Measurements from ENCODE around the gene TMEM94.
"Not testable (repeated sequence)": the region's sequence is repeated elsewhere in the genome, so short reads cannot be mapped to it uniquely, and the experiment has no call there.

Gene TMEM94

GRCh38 chr17:75511270-75511609, 54.8 kb downstream of the TMEM94 start:
- DNase-seq (ENCODE audit: low read depth in 2 of 2) = no peak

GRCh38 chr17:75511610-75512575, 55.5 kb downstream of the TMEM94 start:
- no peak for DNase-seq (ENCODE audit: low read depth in 2 of 2)

- DNase-seq (ENCODE audit: low read depth in 2 of 2) = no peak
These were observed 56.6 kb downstream of the TMEM94 start for GRCh38 chr17:75512926-75513640.

- no peak for DNase-seq (ENCODE audit: low read depth in 2 of 2)
These were observed 57.2 kb downstream of the TMEM94 start for GRCh38 chr17:75513641-75514000.

- no peak for DNase-seq (ENCODE audit: low read depth in 2 of 2)
These were observed 58.0 kb downstream of the TMEM94 start for GRCh38 chr17:75514299-75514918.

- no peak for DNase-seq (ENCODE audit: low read depth in 2 of 2)
These were observed 58.6 kb downstream of the TMEM94 start for GRCh38 chr17:75514919-75515495.

GRCh38 chr17:75515496-75516254, 59.2 kb downstream of the TMEM94 start, which contains the start of gene CASKIN2:
TSS of gene CASKIN2 (minus strand) at chr17:75515537. CDS start at chr17:75513804, 1,733 bp downstream.
- peak; percentile 79 to 89 for DNase-seq (ENCODE audit: low read depth in 2 of 2)

GRCh38 chr17:75516255-75516618, 59.8 kb downstream of the TMEM94 start, which contains the start of gene TSEN54:
TSS of gene TSEN54 (plus strand) at chr17:75516528. CDS start at chr17:75516561, 33 bp downstream.
- DNase-seq (ENCODE audit: low read depth in 2 of 2) = peak; percentile 87 to 96

GRCh38 chr17:75516619-75517296, 60.3 kb downstream of the TMEM94 start:
- peak in 1 of 2 experiments; percentile 20 for DNase-seq (ENCODE audit: low read depth in 2 of 2)

GRCh38 chr17:75517297-75517865, 60.9 kb downstream of the TMEM94 start:
- DNase-seq (ENCODE audit: low read depth in 2 of 2) = peak in 1 of 2 experiments; percentile 37

- DNase-seq (ENCODE audit: low read depth in 2 of 2) = no peak
These were observed 61.8 kb downstream of the TMEM94 start for GRCh38 chr17:75518201-75518600.

- DNase-seq (ENCODE audit: low read depth in 2 of 2) = no peak
These were observed 62.6 kb downstream of the TMEM94 start for GRCh38 chr17:75518983-75519537.

GRCh38 chr17:75520413-75520812, 64.0 kb downstream of the TMEM94 start:
- not testable (repeated sequence) for DNase-seq (ENCODE audit: low read depth in 2 of 2)

- DNase-seq (ENCODE audit: low read depth in 2 of 2) = no peak
These were observed 64.9 kb downstream of the TMEM94 start for GRCh38 chr17:75521290-75521689.

GRCh38 chr17:75521951-75522727, 65.7 kb downstream of the TMEM94 start:
- no peak for DNase-seq (ENCODE audit: low read depth in 2 of 2)

- DNase-seq (ENCODE audit: low read depth in 2 of 2) = no peak
These were observed 67.2 kb downstream of the TMEM94 start for GRCh38 chr17:75523647-75524046.

- DNase-seq (ENCODE audit: low read depth in 2 of 2) = no peak
These were observed 68.0 kb downstream of the TMEM94 start for GRCh38 chr17:75524269-75524969.
